Measurements from ENCODE around the gene GSX1. TPM values are rescaled to one million over a fixed set of nuclear protein-coding genes. Genes with fewer than 3 reads are reported as not detected.

Gene GSX1
- total and polyA plus RNA-seq, 9 of the 15 experiments (the other 6 are each of a cell fraction or from before 2014, with no cell fraction given): not detected

DNA sequence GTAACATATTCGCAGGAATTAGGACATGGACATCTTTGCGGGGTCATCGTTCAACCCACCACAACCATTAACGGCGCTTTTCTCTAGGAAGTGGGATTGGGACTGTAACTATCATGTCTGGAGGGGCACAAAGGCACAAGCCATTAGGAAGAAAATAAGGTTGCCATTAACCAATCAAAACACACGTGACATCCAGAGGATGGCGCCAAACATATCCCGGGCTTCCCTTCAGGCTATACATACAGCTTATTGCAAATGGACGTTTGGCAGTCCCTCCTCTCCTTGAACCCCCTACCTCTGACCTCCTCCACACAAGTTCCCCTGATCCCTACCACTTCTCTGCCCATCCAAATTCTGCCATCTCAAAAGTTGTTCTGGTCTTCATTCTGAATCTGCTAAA lies 26.6 kb upstream of the GSX1 start:
- no peak for FAIRE-seq
- H2AFZ ChIP-seq (ENCODE audit: low read depth, low read length): no peak overlapping the region
- no peak overlapping the region for H3K4me3 ChIP-seq
- H3K4me2 ChIP-seq (ENCODE audit: insufficient read depth, low read length): no peak overlapping the region
- WGBS (ENCODE audit: insufficient coverage, low coverage, missing lambda C conversion rate): 1% methylated on average over 9 of the region's 9 CpGs
- in situ Hi-C loops (cut with MboI): no loop called here
- no TSS peak for BruUV-seq (replicated peaks)
- POLR2A ChIA-PET: no interaction called here
- H3K79me2 ChIP-seq (ENCODE audit: control insufficient read depth, insufficient read depth, low read length): no peaks in the 10 kb centered on the region
- H3K27ac ChIP-seq (ENCODE audit: extremely low read depth, low read depth, low read length): no peak overlapping the region
- DNase-seq (ENCODE audit: extremely low read depth in 1 of 4, low spot score in 3 of 4): peak in 2 of 4 experiments; percentile 2 to 26
- CTCF ChIA-PET (ENCODE audit: low intra/inter-chr PET ratio): no interaction called here
- ATAC-seq: no peak
- H3K9me3 ChIP-seq (replicated peaks; ENCODE audit: control insufficient read depth, insufficient read depth, low read depth, low read length): no peaks in the 10 kb centered on the region
- no peaks in the 10 kb centered on the region for H3K4me1 ChIP-seq (replicated peaks in 1 of 2; ENCODE audit: control insufficient read depth in 2 of 2, insufficient read depth in 2 of 2, low read length in 2 of 2)
- H4K20me1 ChIP-seq (replicated peaks; ENCODE audit: control insufficient read depth, insufficient read depth, low read length): no peaks in the 10 kb centered on the region
- intact Hi-C loops (cut with micrococcal nuclease): no loop called here
- peaks cover 3% of the 10 kb centered on the region in 2 experiments; a peak in 2 of 5 replicates for H3K27me3 ChIP-seq (ENCODE audit: control insufficient read depth in 2 of 2, insufficient read depth in 2 of 2, low read length in 2 of 2)
- H3K36me3 ChIP-seq (ENCODE audit: control insufficient read depth, insufficient read depth, low read length): no peaks in the 10 kb centered on the region
- H3K9me1 ChIP-seq (ENCODE audit: control insufficient read depth, insufficient read depth, low read length): no peaks in the 10 kb centered on the region
- TF ChIP-seq PCBP1 (IDR thresholded peaks at IDR 0.05; ENCODE audit: low read depth, low read length, poor library complexity, severe bottlenecking) (no peak), ETS2 (tag; IDR thresholded peaks at IDR 0.05; ENCODE audit: borderline replicate concordance, poor library complexity, severe bottlenecking) (no peak), RAD51 (IDR thresholded peaks at IDR 0.05; ENCODE audit: borderline replicate concordance, low read depth) (peak; percentile 12; the same call in 1 of the 2 replicates)
- no peak overlapping the region for H3K9ac ChIP-seq (ENCODE audit: insufficient read depth in 1 of 2, low read depth in 2 of 2, low read length in 2 of 2)

DNA sequence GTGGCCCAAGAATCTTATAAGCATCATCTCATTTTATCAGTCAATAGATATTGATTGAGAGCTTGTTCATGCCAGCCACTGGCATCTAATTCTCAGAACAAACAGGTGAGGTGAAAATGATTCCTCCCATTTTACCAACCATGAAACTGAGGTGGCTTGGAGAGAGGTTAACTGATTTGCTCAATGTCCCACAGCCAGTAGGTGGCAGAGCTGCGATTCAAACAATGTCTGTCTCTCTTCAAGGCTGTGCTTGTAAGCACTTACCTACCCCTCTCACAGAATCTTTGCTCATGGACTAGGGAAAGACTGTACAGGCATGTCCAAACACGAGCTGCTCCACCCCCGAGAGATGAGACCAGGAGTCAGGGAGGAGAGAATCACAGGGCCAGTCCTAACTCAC lies 21.5 kb upstream of the GSX1 start:
- Histone ChIP-seq H3K9me1 (ENCODE audit: control insufficient read depth, insufficient read depth, low read length) (no peaks in the 10 kb centered on the region), H3K9ac (ENCODE audit: insufficient read depth in 1 of 2, low read depth in 2 of 2, low read length in 2 of 2) (no peak overlapping the region), H3K4me1 (replicated peaks in 1 of 2; ENCODE audit: control insufficient read depth in 2 of 2, insufficient read depth in 2 of 2, low read length in 2 of 2) (no peaks in the 10 kb centered on the region), H2AFZ (ENCODE audit: low read depth, low read length) (no peak overlapping the region), H3K27ac (ENCODE audit: extremely low read depth, low read depth, low read length) (no peak overlapping the region), H3K27me3 (ENCODE audit: control insufficient read depth in 2 of 2, insufficient read depth in 2 of 2, low read length in 2 of 2) (peaks cover 0 to 15% of the 10 kb centered on the region in 2 experiments; a peak in 1 of 5 replicates), H3K9me3 (replicated peaks; ENCODE audit: control insufficient read depth, insufficient read depth, low read depth, low read length) (no peaks in the 10 kb centered on the region), H4K20me1 (replicated peaks; ENCODE audit: control insufficient read depth, insufficient read depth, low read length) (no peaks in the 10 kb centered on the region), H3K4me2 (ENCODE audit: insufficient read depth, low read length) (no peak overlapping the region), H3K4me3 (no peak overlapping the region), H3K79me2 (ENCODE audit: control insufficient read depth, insufficient read depth, low read length) (no peaks in the 10 kb centered on the region), H3K36me3 (ENCODE audit: control insufficient read depth, insufficient read depth, low read length) (no peaks in the 10 kb centered on the region)
- intact Hi-C loops (cut with micrococcal nuclease): loop anchor here (2.0 kb wide), 1 partner anchor 56 kb away; no protein-coding TSS in a partner anchor
- ChIA-PET POLR2A (no interaction called here), CTCF (ENCODE audit: low intra/inter-chr PET ratio) (no interaction called here)
- in situ Hi-C loops (cut with MboI): no loop called here
- peak in 2 of 4 experiments; percentile 11 to 26 for DNase-seq (ENCODE audit: extremely low read depth in 1 of 4, low spot score in 3 of 4)
- 0% methylated on average over 3 of the region's 3 CpGs for WGBS (ENCODE audit: insufficient coverage, low coverage, missing lambda C conversion rate)
- peak; percentile 68 for ATAC-seq
- BruUV-seq (replicated peaks): no TSS peak
- FAIRE-seq: peak; percentile 42
- TF ChIP-seq CHCHD3 (CRISPR knock-in tag; IDR thresholded peaks at IDR 0.05) (no peak), ZNF239 (CRISPR knock-in tag; IDR thresholded peaks at IDR 0.05) (no peak), RAD21 (CRISPR knock-in tag; conservative IDR thresholded peaks at IDR 0.05 in 1 of 2, IDR thresholded peaks at IDR 0.05 in 1 of 2) (0 out of 4 replicates have a peak, but pooled peaks of 1 of the 2 experiments have one; percentile 27), HNRNPH1 (optimal IDR thresholded peaks at IDR 0.05; ENCODE audit: low read depth, low read length) (no peak), RBM25 (IDR thresholded peaks at IDR 0.05; ENCODE audit: low read depth, low read length, severe bottlenecking) (peak; percentile 68)
- TF ChIP-seq, protein P1, sequence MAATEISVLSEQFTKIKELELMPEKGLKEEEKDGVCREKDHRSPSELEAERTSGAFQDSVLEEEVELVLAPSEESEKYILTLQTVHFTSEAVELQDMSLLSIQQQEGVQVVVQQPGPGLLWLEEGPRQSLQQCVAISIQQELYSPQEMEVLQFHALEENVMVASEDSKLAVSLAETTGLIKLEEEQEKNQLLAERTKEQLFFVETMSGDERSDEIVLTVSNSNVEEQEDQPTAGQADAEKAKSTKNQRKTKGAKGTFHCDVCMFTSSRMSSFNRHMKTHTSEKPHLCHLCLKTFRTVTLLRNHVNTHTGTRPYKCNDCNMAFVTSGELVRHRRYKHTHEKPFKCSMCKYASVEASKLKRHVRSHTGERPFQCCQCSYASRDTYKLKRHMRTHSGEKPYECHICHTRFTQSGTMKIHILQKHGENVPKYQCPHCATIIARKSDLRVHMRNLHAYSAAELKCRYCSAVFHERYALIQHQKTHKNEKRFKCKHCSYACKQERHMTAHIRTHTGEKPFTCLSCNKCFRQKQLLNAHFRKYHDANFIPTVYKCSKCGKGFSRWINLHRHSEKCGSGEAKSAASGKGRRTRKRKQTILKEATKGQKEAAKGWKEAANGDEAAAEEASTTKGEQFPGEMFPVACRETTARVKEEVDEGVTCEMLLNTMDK (IDR thresholded peaks at IDR 0.05; ENCODE audit: borderline replicate concordance, insufficient read depth, low read depth, low read length, poor library complexity, severe bottlenecking): peak; percentile 21
- TF ChIP-seq, protein P2, sequence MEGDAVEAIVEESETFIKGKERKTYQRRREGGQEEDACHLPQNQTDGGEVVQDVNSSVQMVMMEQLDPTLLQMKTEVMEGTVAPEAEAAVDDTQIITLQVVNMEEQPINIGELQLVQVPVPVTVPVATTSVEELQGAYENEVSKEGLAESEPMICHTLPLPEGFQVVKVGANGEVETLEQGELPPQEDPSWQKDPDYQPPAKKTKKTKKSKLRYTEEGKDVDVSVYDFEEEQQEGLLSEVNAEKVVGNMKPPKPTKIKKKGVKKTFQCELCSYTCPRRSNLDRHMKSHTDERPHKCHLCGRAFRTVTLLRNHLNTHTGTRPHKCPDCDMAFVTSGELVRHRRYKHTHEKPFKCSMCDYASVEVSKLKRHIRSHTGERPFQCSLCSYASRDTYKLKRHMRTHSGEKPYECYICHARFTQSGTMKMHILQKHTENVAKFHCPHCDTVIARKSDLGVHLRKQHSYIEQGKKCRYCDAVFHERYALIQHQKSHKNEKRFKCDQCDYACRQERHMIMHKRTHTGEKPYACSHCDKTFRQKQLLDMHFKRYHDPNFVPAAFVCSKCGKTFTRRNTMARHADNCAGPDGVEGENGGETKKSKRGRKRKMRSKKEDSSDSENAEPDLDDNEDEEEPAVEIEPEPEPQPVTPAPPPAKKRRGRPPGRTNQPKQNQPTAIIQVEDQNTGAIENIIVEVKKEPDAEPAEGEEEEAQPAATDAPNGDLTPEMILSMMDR (IDR thresholded peaks at IDR 0.05 in 2 of 3, conservative IDR thresholded peaks at IDR 0.05 in 1 of 3; ENCODE audit: insufficient read depth in 2 of 3, low read depth in 1 of 3, low read length in 3 of 3): peak; percentile 32 to 45 (median 35); a peak in 3 of 6 replicates

All from K562 (cell line).